NB4 (cell line): ENCODE data around the gene RPL18A.

Source experiments
- CTCF ChIP-seq: IDR thresholded peaks from one replicate; pipeline ENCODE4 v1.5.1; 2012; ENCODE audit warnings: low read depth, low read length
- MAX ChIP-seq: IDR thresholded peaks from 2 replicates; pipeline ENCODE4 v1.6.1; 2011; ENCODE audit warnings: low read depth, low read length
- POLR2A ChIP-seq: IDR thresholded peaks from 2 replicates; pipeline ENCODE4 v1.6.1; 2011; ENCODE audit warnings: mild to moderate bottlenecking; ENCODE audit not compliant: insufficient read length; ENCODE audit errors: extremely low read depth

DNA sequence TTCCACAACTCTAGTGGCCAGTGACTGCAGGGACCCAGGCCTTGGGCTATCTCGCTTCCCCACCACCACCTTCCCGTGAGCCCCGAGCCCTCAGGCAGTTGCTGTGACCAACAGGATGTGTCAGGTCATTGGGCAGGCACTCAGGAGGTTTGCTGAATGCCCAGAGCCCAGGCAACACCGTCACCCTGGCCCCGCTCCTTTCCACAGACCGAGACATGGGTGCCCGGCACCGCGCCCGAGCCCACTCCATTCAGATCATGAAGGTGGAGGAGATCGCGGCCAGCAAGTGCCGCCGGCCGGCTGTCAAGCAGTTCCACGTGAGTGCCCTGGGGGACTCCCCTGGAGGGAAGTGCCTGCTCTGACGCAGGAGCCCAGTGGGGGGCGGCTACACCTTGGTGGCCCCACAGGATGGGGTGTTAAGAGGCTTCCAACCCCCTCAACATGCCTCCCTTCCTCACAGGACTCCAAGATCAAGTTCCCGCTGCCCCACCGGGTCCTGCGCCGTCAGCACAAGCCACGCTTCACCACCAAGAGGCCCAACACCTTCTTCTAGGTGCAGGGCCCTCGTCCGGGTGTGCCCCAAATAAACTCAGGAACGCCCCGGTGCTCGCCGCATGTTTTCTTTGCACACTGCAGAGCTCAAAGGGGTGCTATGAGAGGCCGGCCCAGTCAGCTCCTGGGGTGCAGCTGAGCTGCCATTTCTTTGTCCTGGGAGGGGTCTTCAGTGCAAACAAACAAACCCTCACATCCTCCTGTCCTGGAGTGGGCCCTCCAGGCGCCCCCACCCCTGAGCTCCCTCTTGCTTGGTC, 3.2 kb downstream of the RPL18A start:
- no peak for TF ChIP-seq POLR2A
- no peak for TF ChIP-seq CTCF
- no peak for TF ChIP-seq MAX
